A549 treated with AZD2906 at 1 μM for 4 hours (cell line): ENCODE results near the gene TAS2R40. TPM values are rescaled to one million over a fixed set of nuclear protein-coding genes. Genes with fewer than 3 reads are reported as not detected.

Experiments used
- total RNA-seq: library from RNA; stranded (reverse); fragments of 200-300 nt; extraction: Qiagen RNA extraction; gene quantifications from 5 replicates; pipeline ENCODE4 v1.2.3, GENCODE V29; 2022

The TAS2R40 gene
- not detected in 5 replicates for total RNA-seq

DNA sequence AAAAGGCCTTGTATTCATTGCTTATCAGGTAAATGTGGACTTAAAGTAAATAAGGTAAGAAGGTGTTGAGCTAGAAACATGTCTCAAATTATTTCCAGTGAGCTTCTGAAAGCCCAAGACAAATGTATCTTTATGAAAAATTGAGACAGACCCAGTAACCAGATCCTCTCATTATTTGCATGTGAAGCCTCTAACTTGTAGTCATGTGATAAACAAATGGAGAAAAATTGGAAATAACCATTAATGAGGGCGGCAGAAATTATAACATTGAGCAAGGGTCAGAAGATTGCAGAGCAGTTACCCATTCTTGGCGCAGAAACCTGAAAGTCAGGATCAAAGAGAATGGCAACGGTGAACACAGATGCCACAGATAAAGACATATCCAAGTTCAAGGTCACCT lies at the start of gene TAS2R40:
Gene TAS2R40, plus strand, starts transcription at position 301 of the 400 bp plus-strand sequence. Its CDS starts 42 bp downstream, at position 343.

DNA sequence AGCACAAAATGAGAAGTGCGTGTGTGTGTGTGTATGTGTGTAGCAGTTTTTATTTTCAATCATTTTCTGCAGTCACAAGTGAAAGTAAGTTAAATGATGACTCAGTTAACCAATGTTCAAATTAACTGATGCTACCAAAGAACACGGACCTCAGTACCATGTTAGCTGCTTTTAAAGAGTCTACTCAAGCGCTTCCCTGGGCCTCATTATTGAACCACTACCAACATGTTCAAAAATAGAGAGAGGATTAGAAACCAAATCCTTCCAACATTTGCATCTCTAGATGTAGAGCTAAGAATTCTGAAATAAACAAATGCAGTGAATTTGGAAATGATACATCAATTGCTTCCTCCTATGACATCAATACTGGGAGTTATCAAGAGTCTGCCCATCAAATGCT lies 38.8 kb upstream of the TAS2R40 start, which contains the start of gene TAS2R39:
Gene TAS2R39, plus strand, starts transcription at position 396 of the 400 bp plus-strand sequence. Its CDS starts 0 bp downstream, at position 396.

DNA sequence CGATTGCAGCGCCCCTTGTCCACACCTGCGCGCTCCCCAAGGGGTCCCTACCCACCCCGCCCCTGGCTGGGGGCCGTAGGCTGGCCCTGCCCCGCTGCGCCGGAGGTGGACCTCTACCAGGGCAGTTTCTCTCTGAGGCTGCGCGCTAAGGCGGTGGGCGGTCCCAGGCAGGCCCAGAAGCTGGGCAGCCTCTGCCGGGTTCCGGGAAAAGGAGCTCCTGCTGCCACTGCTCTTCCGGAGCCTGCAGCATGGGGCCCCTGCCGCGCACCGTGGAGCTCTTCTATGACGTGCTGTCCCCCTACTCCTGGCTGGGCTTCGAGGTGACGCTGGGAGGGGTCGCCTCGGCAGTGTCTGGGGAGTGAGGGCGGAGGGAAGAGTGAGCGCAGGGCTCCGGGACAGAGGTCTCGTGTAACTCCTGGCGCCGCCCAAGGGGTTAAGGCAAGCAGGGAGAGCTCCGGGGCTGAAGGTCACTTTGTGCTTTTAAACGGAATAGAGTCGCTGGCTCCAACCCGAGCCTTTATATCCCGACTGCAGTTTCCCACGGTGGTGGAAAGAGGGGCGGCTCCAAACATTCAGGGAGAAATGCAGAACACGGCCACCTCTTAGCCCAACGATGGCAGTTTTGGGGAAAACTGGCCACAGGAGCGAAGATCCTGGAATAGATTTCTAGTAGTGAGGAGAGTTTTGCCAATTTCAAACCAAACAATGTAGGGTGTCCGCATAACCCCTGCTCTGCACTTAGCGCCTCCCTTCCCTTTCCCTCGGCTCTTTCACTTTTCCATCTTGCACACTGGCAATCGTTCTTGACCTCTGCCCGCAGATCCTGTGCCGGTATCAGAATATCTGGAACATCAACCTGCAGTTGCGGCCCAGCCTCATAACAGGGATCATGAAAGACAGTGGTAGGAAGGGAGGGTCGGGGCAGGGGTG lies 41.7 kb downstream of the TAS2R40 start, which contains the start of gene GSTK1:
Gene GSTK1, plus strand, starts transcription at position 176 of the 930 bp plus-strand sequence. Its CDS starts 73 bp downstream, at position 249.

Other genes starting within 250 kb of the TAS2R40 start
- gene OR9A2, start 194.9 kb upstream of the TAS2R40 start, total RNA-seq = not detected in 5 replicates
- gene OR6V1, start 169.7 kb upstream of the TAS2R40 start, total RNA-seq = not detected in 5 replicates
- 0.16 to 0.41 TPM (median 0.29 TPM) in 3 of 5 replicates, not detected in the others for gene PIP, start 90.0 kb upstream of the TAS2R40 start, total RNA-seq
- not detected in 5 replicates for gene TAS2R39, start 38.6 kb upstream of the TAS2R40 start, total RNA-seq
- 106 to 121 TPM (median 118 TPM) in 5 replicates for gene GSTK1, start 41.4 kb downstream of the TAS2R40 start, total RNA-seq
- 0.66 to 1.2 TPM (median 1.2 TPM) in 5 replicates for gene TMEM139, start 62.9 kb downstream of the TAS2R40 start, total RNA-seq
- 17.4 to 23.3 TPM (median 19.3 TPM) in 5 replicates for gene CASP2, start 66.3 kb downstream of the TAS2R40 start, total RNA-seq
- 0.02 to 0.08 TPM (median 0.03 TPM) in 4 of 5 replicates, not detected in the other for gene CLCN1, start 94.1 kb downstream of the TAS2R40 start, total RNA-seq
- gene FAM131B, start 140.7 kb downstream of the TAS2R40 start, total RNA-seq = 0.28 to 0.40 TPM (median 0.37 TPM) in 5 replicates
- 162 to 216 TPM (median 196 TPM) in 5 replicates for gene ZYX, start 159.3 kb downstream of the TAS2R40 start, total RNA-seq
- 0.05 TPM in 1 of 5 replicates, not detected in the others for gene EPHA1, start 186.8 kb downstream of the TAS2R40 start, total RNA-seq
- not detected in 5 replicates for gene TAS2R60, start 221.4 kb downstream of the TAS2R40 start, total RNA-seq